Sigmoid colon (tissue), 4 donors: ENCODE results near the gene MAN2A2.

Experiments used
- CTCF ChIP-seq, 4 experiments: fragments of 450-650 bp in 3 of 4; fragments of 200-600 bp in 1 of 4; IDR thresholded peaks; one replicate each; pipeline ENCODE4 v1.5.1; 2016 to 2019; ENCODE audit warnings: antibody characterized with exemption in 4 of 4, mild to moderate bottlenecking in 3 of 4, moderate library complexity in 2 of 4
- EP300 ChIP-seq, 4 donors: sonication (generic); formaldehyde crosslinking; IDR thresholded peaks; one replicate each; pipeline ENCODE4 v1.6.1; 2017; ENCODE audit warnings: antibody characterized with exemption in 4 of 4
- POLR2A ChIP-seq, 2 donors: fragments of 450-650 bp; IDR thresholded peaks; one replicate each; pipeline ENCODE4 v1.6.1; 2016; ENCODE audit warnings: antibody characterized with exemption in 2 of 2, mild to moderate bottlenecking in 2 of 2, moderate library complexity in 2 of 2
- POLR2AphosphoS5 ChIP-seq, 4 donors: sonication (generic); formaldehyde crosslinking; IDR thresholded peaks; one replicate each; pipeline ENCODE4 v1.6.1; 2017; ENCODE audit warnings: antibody characterized with exemption in 4 of 4

- TF ChIP-seq CTCF (IDR thresholded peaks at IDR 0.05) (no peak), POLR2A (IDR thresholded peaks at IDR 0.05) (no peak), EP300 (IDR thresholded peaks at IDR 0.05) (no peak), POLR2AphosphoS5 (IDR thresholded peaks at IDR 0.05) (no peak)
These were observed 34.8 kb upstream of the MAN2A2 start, which contains the start of gene FURIN for GRCh38 chr15:90868261-90868689.
